ENCODE measurements around the gene TOMM20L. TPM values are rescaled to one million over a fixed set of nuclear protein-coding genes. Genes with fewer than 3 reads are reported as not detected.
"Not testable (repeated sequence)": the region's sequence is repeated elsewhere in the genome, so short reads cannot be mapped to it uniquely, and the experiment has no call there.

TOMM20L gene
- total RNA-seq = not detected in 2 replicates

DNA sequence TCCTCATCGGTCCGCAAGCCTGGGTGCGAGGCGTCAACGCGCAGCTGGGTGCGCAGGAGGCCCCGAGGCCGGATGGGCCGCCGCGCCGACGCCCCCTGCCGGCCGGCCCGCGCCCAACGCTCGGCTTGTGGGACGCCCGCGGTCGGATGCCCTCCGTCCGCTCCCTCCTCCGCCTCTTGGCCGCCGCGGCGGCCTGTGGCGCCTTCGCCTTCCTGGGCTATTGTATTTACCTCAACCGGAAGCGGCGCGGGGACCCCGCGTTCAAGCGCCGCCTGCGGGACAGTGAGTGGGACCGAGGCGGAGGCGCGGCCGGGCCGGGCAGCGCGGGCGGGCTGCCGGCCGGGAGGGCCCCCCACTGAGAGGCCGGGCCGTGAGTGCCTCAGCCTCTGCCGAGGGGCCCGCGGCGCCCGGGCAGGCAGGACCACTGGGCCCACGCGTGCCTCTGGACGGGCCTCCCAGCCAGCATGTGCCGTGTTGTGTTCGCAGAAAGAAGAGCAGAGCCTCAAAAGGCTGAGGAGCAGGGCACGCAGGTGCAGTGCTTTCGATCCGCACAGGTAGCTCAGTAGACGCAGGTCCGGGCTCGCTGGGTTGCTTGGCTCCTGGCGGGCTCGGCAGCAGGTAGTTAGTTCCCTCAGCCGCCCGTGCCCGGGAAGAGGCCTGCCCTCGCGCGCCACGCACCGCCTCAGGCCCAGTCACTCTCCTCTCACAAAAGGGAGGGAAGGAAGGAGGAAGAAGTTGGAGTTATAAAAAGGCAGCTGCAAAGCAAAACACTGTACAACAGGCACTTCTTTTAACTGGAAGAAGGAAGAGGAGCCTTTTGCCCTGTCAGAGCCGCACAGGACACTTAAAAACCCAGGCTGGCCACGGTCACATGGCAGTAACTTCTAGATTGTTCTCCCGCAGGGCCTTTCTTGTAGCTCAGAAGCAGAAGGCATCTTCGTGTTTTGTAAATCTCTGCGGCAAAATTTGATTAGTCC, at the start of gene TOMM20L:
Gene TOMM20L, plus strand, starts transcription at position 119 of the 977 bp plus-strand sequence. Its CDS starts 28 bp downstream, at position 147.
- intact Hi-C loops (cut with micrococcal nuclease) = loop anchor here (10.0 kb wide), 1 partner anchor 291 kb away; no protein-coding TSS in a partner anchor

DNA sequence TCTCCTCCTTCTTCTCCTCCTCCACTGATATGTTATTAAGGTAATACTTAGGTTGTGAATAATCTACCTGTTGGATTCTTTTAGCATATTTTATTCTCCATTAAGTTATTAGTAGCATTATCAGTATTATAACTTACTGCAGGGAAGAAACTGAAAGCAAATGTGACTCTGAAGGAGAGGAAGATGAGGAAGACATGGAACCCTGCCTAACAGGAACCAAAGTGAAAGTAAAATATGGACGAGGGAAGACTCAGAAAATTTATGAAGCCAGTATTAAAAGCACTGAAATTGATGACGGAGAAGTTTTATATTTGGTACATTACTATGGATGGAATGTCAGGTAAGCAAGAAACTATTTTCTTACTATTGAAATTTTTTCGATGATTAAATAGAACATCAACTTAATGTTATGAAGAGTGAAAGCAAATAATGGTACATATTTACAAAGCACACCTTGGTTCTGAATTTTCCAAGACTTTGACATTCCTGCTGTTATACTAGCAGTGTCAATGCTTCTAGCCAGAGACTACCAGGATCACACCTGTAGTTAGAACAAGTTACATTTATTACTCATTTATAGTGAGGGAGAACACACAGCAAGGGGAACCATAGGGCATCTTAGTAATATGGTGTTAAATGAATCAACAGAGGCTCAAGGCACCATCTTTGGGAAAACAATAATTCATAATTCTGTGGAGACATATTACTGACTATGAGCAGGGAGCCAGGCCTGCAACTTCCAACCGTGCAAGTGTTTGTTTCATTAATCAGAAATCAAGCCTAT, 42.0 kb upstream of the TOMM20L start:
- intact Hi-C loops (cut with micrococcal nuclease) = no loop called here

DNA sequence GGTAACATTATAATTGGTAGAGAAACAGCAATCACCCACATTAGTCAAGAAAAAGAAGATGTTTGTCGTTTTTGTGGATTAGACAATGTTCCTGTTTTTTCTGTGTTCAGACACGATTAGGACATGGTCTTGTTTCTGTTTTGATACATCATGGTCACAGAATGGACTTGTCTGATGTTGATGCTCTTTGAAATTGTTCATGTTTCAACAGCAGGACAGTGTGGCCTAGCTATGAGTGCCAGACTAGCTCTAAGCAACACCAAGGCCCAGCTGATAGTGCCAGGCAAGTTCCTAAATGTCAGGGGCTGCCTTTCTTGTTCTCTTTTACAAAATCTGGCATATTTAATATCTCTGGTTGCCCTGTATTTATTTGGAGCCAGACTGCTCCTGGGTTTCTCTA, 40.9 kb upstream of the TOMM20L start:
- intact Hi-C loops (cut with micrococcal nuclease) = no loop called here

DNA sequence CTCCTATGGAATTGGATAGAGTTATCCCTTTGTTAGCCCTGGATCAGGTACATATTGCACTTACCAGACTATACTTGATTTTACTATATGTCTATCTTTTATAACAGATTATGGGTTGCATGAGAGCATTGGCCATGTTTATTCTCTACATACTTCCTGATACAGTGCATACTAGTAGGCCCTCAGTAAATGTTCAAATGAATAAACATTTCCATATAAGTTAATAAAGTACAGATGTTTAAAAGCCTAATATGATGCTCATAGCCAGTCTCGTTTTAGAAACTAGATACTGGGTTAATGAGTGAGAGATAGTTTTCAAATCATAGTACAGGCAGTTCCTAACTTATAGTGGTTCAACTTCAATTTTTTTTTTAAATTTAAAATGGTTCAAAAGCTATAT, 39.5 kb upstream of the TOMM20L start:
- intact Hi-C loops (cut with micrococcal nuclease) = no loop called here

DNA sequence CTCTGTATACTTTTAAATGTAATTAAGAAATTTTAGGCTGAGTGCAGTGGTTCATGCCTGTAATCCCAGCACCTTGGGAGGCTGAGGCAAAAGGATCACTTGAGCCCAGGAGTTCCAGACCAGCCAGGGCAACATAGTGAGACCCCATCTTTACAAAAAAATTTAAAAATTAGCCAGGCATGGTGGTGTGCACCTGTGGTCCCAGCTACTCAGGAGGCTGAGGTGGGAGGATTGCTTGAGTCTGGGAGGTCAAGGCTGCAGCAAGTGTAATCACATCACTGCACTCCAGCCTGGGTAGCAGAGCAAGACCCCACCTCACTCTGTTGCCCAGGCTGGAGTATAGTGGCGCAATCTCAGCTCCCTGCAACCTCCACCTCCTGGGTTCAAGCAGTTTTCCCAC, 33.5 kb upstream of the TOMM20L start:
- intact Hi-C loops (cut with micrococcal nuclease) = loop anchor here (1.0 kb wide), 1 partner anchor 254 kb away; no protein-coding TSS in a partner anchor

DNA sequence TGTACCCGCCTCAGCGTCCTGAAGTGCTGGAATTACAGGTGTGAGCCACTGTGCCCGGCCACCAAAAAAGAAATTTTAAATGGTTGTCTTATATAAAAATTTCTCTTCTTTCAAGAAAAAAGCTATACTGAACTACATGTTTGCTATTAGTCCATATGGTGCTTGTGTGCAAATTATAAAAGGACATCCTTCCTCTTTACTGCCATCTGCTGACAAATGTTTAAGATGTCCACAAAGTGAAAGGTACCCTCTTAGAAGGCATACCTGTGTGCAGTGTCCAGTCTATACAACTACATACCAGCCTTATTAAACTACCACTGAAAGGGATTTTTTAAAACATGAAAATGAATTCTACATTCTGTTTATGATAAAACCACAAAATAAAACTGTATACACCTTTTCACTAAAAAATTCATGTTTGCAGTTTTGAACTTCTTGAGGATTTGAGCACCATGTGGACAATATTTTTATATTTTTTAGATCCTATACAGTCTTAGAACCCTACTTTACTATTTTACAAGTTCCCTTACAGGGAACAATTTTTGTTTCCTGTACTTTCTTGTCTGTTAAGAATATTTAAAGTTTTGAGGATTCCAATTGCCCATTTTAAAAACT, 32.8 kb upstream of the TOMM20L start:
- intact Hi-C loops (cut with micrococcal nuclease) = loop anchor here (1.0 kb wide), 1 partner anchor 255 kb away; no protein-coding TSS in a partner anchor

DNA sequence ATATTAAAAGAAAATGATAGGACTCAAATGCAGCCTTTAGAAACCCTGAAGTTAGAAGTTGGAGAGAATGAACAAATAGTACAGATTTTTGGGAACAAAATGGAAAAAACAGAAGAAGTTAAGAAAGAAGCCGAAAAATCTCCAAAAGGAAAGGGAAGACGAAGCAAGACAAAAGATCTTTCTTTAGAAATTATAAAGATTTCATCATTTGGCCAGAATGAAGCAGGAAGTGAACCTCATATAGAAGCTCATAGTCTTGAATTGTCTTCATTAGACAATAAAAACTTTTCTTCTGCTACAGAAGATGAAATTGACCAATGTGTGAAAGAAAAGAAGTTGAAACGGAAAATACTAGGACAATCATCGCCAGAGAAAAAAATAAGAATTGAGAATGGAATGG, 31.4 kb upstream of the TOMM20L start:
- intact Hi-C loops (cut with micrococcal nuclease) = no loop called here

DNA sequence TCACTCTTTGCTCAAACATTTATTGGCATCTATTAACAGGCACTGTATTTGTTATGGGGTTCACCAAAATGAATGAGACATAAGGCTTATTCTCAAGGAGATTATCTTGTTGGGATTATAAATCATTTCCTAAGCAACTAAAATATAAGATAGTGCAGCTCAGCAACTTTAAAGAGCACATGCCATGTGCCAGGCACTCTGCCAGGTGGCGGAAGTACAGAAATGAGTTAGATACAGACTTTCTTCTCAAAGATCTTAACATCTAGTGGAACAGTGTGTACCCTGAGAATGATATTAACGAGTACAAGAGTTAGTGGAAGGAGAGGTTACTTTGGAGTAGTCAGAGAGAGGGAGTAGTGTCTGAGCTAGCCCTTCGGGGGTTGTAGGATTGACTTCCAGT, 28.4 kb upstream of the TOMM20L start:
- intact Hi-C loops (cut with micrococcal nuclease) = no loop called here

DNA sequence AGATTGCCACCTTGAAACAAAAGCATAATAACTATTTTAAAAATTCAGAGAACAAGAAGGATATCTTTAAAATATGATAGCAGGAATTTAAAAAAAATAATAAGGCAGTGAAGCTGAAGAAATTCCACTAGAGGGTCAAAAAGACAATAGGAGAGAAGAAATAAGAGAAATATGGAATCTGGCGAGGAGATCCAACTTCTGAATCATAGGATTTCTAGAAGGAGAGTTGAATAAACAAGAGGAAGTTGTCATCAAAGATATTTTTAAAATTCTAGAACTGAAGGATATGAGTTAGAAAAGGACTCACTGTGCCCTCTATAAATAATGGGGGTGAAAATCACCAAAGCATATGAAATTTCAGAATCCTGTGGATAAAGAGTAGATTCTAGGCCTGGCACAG, 26.8 kb upstream of the TOMM20L start:
- intact Hi-C loops (cut with micrococcal nuclease) = no loop called here

DNA sequence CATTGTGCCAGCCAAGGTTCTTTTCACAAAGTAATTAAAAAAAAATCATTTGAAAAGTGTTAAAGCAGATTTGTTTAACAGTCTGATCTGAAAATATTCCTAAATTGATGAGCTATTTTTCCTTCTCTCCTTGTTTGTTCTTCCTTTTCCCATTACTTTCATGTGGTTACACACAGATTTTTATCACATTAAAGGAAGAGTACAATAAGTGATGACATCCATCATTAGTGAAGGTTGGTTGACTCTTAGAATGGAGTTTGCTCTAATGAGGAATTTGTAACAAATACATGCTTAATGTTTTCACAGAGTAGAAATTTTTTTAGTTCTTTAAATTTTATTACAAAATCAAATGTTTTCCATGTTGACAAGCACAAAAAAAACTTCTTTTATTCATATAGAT, 18.9 kb upstream of the TOMM20L start:
- intact Hi-C loops (cut with micrococcal nuclease) = no loop called here

DNA sequence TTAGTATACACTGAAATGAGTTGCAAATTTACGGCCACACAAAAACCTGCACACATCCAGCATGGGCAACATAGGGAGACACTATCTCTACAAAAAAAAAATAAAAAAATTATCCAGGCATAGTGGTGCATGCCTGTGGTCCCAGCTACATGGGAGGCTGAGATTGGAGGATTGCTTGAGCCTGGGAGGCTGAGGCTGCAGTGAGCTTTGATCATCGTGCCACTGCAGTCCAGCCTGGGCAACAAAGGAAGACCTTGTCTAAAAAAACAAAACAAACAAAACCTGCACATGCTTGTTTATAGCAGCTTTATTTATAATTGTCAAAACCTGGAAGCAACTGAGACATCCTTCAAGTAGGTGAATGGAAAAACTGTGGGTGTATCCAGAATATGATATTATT, 4.9 kb upstream of the TOMM20L start:
- intact Hi-C loops (cut with micrococcal nuclease) = loop anchor here (10.0 kb wide), 1 partner anchor 286 kb away; no protein-coding TSS in a partner anchor

DNA sequence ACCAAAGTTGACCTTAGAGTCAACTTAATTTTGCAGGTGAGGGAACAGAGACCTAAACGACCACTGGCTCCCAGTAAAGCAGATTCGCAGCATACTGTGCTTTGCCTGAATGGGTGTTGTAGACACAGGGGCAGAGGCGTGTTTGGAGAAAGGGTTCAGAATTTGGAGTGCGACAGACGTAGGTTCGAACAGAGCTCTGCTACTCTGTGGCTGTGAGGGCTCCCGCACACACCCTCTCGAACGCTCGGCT, 243 bp upstream of the TOMM20L start:
- intact Hi-C loops (cut with micrococcal nuclease) = loop anchor here (10.0 kb wide), 1 partner anchor 291 kb away; no protein-coding TSS in a partner anchor

DNA sequence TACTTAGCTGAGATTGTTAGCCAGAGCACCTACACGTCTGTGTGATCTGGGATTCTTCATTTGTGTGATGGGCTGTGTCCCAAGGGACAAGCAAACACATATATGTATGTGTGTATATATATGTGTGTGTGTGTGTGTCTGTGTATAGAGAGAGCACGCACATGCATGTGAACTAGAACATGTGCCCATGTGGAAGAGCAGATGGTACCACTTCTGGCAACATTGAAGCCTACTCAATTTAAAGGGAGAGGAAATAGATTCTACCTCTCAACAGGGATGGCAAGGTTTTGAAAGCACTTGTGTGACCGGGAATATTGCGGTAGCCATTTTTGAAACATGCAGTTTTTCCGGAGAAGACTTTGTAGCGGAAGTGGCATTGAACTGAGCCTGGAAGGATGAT, 1.4 kb downstream of the TOMM20L start:
- intact Hi-C loops (cut with micrococcal nuclease) = loop anchor here (10.0 kb wide), 1 partner anchor 292 kb away; no protein-coding TSS in a partner anchor

DNA sequence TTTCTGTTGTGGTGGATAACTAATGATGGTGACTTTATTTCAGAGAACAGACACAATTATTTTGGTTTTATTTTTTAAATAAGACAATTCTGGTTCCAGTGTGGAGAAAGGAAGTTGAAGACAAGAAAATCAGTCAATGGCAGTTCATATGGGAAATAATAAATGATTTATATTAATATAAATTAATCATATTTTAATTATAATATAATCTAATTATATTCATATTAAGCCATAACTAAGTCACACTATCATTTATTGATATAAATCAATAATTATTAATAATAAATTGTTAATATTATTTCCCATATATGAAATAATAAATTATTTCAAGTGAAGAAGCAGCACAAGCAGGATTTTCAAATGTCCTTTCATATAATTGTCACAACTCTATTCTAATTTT, 2.8 kb downstream of the TOMM20L start:
- intact Hi-C loops (cut with micrococcal nuclease) = loop anchor here (10.0 kb wide), 1 partner anchor 294 kb away; no protein-coding TSS in a partner anchor

DNA sequence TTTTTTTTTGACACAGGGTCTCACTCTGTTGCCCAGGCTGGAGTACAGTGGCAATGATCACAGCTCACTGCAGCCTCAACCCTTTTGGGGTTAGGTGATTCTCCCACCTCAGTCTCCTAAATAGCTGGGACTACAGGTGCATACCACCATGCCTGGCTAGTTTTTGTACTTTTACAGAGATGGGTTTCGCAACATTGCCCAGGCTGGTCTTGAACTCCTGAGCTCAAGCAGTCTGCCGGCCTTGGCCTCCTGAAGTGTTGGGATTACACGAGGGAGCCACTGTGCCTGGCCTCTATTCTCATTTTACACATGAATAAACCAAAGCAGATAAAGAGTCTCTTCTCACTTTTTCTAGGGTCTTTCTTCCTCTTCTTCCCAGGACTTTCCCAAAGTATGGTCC, 3.2 kb downstream of the TOMM20L start:
- intact Hi-C loops (cut with micrococcal nuclease) = loop anchor here (10.0 kb wide), 1 partner anchor 294 kb away; no protein-coding TSS in a partner anchor

DNA sequence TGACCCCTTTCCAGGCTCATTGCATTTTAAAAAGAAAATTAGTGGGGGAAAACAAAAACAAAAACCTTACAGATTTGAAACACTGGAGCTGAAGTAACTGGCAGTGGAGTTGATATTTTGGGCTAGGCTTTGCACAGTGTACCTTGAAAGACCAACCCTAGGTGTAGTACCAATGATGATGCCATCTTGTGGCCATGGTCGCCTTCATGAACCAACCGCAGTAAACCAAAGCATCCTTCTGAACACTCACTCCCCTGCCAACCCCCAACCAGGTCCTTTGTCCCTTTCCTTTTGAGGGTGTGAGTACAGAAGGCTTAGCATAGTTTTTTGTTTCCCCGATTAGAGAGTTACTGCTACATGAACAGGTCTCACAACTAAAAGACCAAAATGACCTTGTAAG, 5.9 kb downstream of the TOMM20L start:
- intact Hi-C loops (cut with micrococcal nuclease) = no loop called here

DNA sequence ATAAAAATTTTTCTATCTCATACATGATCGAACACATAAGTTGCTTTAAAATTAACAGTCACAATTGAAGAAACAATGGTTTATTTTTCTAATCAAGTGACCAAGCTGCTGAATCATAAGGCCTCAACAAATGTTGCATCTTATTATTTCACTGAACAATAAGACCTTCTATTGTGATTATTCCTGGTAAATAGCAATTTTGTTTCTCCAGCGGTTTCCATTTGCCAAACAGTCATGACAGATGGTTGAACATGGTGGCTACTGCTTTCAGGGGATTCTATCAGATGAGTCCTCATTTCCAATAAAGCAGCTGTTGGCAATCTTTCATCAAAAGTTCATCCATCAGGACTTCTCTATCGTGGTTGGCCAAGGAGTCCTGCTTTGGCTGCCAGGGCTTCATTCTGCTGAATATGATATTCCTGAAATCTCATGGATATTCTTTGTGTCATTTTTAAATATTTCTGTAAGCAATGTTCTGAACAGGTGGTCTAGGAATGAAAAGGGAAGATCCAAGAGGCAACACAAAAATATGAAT, 13.0 kb downstream of the TOMM20L start:
- intact Hi-C loops (cut with micrococcal nuclease) = no loop called here

DNA sequence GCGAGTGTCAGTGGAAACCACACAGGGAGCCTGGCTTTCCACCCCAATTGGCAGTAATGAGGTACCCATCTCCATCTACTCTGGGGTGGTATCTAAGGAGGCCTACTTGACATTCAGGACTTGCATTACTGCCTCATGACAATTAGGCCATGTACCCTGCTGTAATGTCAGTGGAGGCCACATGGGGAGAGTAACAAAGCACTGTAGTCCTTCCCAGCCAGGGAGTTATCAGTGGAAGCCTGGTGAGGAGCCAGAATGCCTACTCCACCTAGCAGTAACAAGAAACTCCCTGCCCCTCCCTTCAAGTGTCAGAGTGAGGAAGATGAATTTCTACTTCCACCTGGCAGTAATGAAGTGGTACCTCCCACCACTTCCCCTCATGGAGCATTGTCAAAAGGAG, 19.1 kb downstream of the TOMM20L start:
- intact Hi-C loops (cut with micrococcal nuclease) = no loop called here

DNA sequence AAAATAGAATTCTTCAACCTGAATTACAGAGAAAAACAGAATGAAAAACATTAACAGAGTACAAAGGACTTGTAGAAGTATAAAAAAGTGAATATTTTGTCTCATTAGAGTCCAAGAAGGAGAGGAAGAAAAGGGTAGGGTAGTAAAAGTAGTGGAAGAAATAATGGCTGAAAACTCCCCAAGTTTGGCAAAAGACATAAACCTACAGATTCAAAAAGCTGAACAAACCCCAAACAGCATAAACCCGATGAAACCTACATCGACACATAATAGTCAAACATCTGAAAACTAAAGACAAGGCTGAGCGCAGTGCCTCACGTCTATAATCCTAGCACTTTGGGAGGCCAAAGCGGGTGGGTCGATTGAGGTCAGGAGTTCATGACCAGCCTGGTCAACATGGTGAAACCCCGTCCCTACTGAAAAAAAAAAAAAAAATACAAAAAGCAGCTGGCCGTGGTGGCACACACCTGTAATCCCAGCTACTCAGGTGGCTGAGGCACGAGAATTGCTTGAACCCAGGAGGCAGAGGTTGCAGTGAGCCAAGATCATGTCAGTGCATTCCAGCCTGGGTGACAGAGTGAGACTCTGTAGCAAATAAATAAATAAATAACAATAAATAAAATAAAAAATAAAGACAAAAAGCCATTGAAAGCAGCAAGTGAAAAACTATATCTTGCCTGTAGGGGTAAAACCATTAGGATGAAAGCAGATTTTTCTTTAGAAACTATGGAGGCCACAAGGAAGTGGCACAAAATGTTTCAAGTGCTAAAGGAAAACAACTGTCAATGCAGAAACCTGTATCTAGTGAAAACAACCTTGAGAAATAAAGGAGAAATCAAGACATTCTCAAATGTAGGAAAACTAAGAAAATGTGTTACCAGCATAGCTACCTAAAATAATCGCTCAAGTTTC, 20.2 kb downstream of the TOMM20L start:
- intact Hi-C loops (cut with micrococcal nuclease) = no loop called here

DNA sequence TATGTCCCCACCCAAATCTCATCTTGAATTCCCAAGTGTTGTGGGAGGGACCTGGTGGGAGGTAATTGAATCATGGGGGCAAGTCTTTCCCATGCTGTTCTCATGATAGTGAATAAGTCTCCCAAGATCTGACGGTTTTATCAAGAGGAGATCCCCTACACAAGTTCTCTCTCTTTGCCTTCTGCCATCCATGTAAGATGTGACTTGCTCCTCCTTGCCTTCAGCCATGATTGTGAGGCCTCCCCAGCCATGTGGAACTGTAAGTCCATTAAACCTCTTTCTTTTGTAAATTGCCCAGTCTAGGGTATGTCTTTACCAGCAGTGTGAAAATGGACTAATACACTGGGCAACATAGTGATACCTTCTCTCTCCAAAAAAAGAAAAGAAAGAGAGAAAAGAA, 21.2 kb downstream of the TOMM20L start:
- intact Hi-C loops (cut with micrococcal nuclease) = not testable (repeated sequence)

Data from T-helper 2 cell treated with Interferon-gamma antibody and Interleukin-4, amounts not matched to agents 100 ng/mL and 5 ng/mL, for 36 hours (primary cell).